Stimulated activated CD8-positive, alpha-beta memory T cell treated with anti-CD3 and anti-CD28 coated beads, Interleukin-4, amount 100 ng/mL, for 24 hours (primary cell): ENCODE measurements around the gene VIPR1.
"Not testable (repeated sequence)": the region's sequence is repeated elsewhere in the genome, so short reads cannot be mapped to it uniquely, and the experiment has no call there.

Experiments used
- DNase-seq: peaks from one replicate; pipeline ENCODE4 v3.0.0-alpha.2; 2020; ENCODE audit warnings: low read depth

The VIPR1 gene

GRCh38 chr3:42579346-42579745 lies 76.9 kb downstream of the VIPR1 start:
- DNase-seq = not testable (repeated sequence)

DNA sequence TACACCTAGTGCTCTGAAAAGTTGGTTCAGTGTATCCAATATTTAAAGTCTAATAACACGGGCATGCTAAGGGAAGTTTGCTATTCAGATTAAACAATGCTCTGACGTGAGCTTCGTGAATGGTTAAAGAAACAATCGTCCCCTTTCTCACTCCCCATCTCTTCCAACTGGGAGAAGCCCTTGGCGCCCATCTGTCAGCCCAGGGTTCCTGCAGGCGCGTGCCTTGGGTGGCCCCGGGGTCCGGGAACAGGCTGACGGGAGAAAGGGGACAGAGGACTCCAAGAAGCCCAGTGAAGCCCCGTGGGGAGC lies 78.9 kb downstream of the VIPR1 start:
- no peak for DNase-seq

- DNase-seq = peak; percentile 95
Observed at GRCh38 chr3:42581709-42582473, 79.4 kb downstream of the VIPR1 start, which contains the start of gene SEC22C. Gene SEC22C, minus strand, starts transcription at chr3:42581967. Its CDS starts 12,921 bp downstream, at chr3:42569046.

DNA sequence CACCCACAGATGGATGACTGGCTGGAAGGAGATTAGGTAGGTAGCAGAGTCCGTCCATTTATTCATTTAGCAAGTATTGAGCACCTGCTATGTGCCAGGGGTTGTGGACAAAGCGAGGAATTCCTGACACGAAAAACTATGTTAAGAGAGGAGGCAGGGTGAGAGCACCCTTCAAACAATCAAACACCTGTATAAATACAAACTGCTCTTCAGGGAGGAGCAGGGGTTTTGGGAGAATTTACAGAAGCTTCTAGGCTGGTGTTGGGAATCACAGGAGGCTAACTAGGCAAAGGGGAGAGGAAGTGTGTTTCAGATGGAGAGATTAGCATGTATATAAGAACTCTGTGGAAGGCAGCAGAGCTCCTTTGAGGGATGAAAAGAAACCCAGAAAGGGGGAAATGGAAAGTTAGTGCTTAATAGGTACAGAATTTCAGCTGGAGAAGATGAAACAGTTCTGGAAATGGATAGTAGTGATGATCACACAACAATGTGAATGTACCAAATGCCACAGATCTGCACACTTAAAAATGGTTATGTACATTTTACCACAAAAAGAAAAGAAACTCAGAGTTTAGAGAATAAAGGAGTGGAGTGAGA lies 80.1 kb downstream of the VIPR1 start:
- no peak for DNase-seq
